Measurements from ENCODE around the gene RABL3.

RABL3 gene

GRCh38 chr3:120646771-120647432 is 95.4 kb downstream of the RABL3 start:
- Histone ChIP-seq H2BK5ac (ENCODE audit: low read depth, low read length, poor library complexity, severe bottlenecking) (no peak overlapping the region), H3K27me3 (ENCODE audit: control insufficient read depth in 1 of 2, insufficient read depth in 1 of 2, low read length in 2 of 2) (no peaks in the 10 kb centered on the region), H4K91ac (ENCODE audit: low read length) (no peak overlapping the region), H2AK5ac (ENCODE audit: low read length, severe bottlenecking) (no peak overlapping the region), H3K4ac (ENCODE audit: low read depth in 1 of 2, low read length in 2 of 2) (no peak overlapping the region), H3K14ac (ENCODE audit: low read length in 2 of 2) (no peak overlapping the region), H3K4me3 (ENCODE audit: insufficient read depth in 1 of 2, low read depth in 1 of 2, low read length in 2 of 2) (no peak overlapping the region), H2AFZ (ENCODE audit: low read depth, low read length) (no peak overlapping the region), H3K27ac (ENCODE audit: low read length, poor library complexity, severe bottlenecking) (no peak overlapping the region), H2BK12ac (ENCODE audit: low read length in 2 of 2) (no peak overlapping the region), H4K8ac (ENCODE audit: low read length) (no peak overlapping the region), H3K4me2 (ENCODE audit: low read length, poor library complexity, severe bottlenecking) (no peak overlapping the region), H3K9me3 (ENCODE audit: control insufficient read depth, low read length) (no peaks in the 10 kb centered on the region), H3K9ac (ENCODE audit: low read length) (no peak overlapping the region), H3K23ac (ENCODE audit: low read length in 2 of 2) (no peak overlapping the region), H3K4me1 (ENCODE audit: control insufficient read depth, insufficient read depth, low read depth, low read length) (peaks cover 3% of the 10 kb centered on the region), H2BK15ac (ENCODE audit: low read depth, poor library complexity, severe bottlenecking) (no peak overlapping the region), H2BK120ac (ENCODE audit: low read depth, low read length) (no peak overlapping the region), H3K79me1 (replicated peaks; ENCODE audit: low read length, poor library complexity, severe bottlenecking) (no peaks in the 10 kb centered on the region), H3K18ac (ENCODE audit: low read depth in 1 of 2, low read length in 2 of 2) (no peak overlapping the region), H3K36me3 (ENCODE audit: control insufficient read depth in 1 of 2, insufficient read depth in 2 of 2, low read depth in 1 of 2, low read length in 2 of 2) (no peaks in the 10 kb centered on the region)
- WGBS: 88% methylated on average over 4 of the region's 5 CpGs
- DNase-seq: no peak

DNA sequence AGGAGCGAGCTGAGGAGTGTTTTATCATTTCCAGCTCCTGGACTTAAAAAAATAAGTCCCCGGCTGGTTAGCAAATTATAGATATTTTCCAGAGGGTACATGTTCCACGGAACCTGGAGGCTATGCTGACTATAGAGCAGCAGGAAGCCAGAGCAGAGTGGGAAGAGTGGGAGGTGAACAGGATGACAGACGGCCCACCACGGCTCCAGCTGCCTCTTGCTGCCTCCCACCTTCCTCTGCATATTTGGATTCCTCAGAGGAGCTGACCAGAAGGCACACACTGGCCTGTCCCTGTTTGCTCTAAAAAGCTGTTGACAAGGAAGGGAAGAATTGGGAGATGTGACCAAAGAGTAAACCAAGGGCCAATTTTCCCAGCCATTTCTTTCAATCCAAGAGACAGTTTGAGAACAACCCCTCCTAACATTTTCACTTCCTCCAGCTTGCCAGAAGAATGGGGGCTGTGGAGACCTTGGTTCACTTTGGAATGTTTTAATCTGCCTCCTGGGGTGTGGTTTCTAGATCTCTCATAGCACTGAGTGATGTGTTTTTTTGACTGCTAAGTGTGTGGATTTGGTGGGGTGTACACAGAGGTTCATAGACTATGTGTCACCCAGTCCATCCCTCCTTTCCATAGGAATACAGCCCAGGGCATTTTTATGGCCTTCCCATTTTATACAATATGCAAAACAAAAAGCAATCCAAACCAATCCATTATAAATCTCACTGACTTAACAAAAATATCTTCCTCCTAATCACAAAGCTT is 97.1 kb downstream of the RABL3 start:
- Histone ChIP-seq H2BK15ac (ENCODE audit: low read depth, poor library complexity, severe bottlenecking) (no peak overlapping the region), H3K23ac (ENCODE audit: low read length in 2 of 2) (no peak overlapping the region), H3K27me3 (ENCODE audit: control insufficient read depth in 1 of 2, insufficient read depth in 1 of 2, low read length in 2 of 2) (no peaks in the 10 kb centered on the region), H3K4me2 (ENCODE audit: low read length, poor library complexity, severe bottlenecking) (no peak overlapping the region), H3K4ac (ENCODE audit: low read depth in 1 of 2, low read length in 2 of 2) (no peak overlapping the region), H2BK5ac (ENCODE audit: low read depth, low read length, poor library complexity, severe bottlenecking) (no peak overlapping the region), H3K36me3 (ENCODE audit: control insufficient read depth in 1 of 2, insufficient read depth in 2 of 2, low read depth in 1 of 2, low read length in 2 of 2) (no peaks in the 10 kb centered on the region), H3K4me1 (ENCODE audit: control insufficient read depth, insufficient read depth, low read depth, low read length) (peaks cover 3% of the 10 kb centered on the region), H3K4me3 (ENCODE audit: insufficient read depth in 1 of 2, low read depth in 1 of 2, low read length in 2 of 2) (no peak overlapping the region), H4K91ac (ENCODE audit: low read length) (no peak overlapping the region), H2AK5ac (ENCODE audit: low read length, severe bottlenecking) (no peak overlapping the region), H3K9me3 (ENCODE audit: control insufficient read depth, low read length) (no peaks in the 10 kb centered on the region), H3K27ac (ENCODE audit: low read length, poor library complexity, severe bottlenecking) (no peak overlapping the region), H3K9ac (ENCODE audit: low read length) (no peak overlapping the region), H3K14ac (ENCODE audit: low read length in 2 of 2) (peak overlapping the region in 1 of 2 experiments; percentile 70), H2BK120ac (ENCODE audit: low read depth, low read length) (no peak overlapping the region), H3K79me1 (replicated peaks; ENCODE audit: low read length, poor library complexity, severe bottlenecking) (no peaks in the 10 kb centered on the region), H4K8ac (ENCODE audit: low read length) (peak overlapping the region; percentile 3), H2BK12ac (ENCODE audit: low read length in 2 of 2) (peak overlapping the region in 1 of 2 experiments; percentile 3), H2AFZ (ENCODE audit: low read depth, low read length) (no peak overlapping the region), H3K18ac (ENCODE audit: low read depth in 1 of 2, low read length in 2 of 2) (no peak overlapping the region)
- WGBS: 77% methylated on average over 3 of the region's 5 CpGs
- no peak for DNase-seq

GRCh38 chr3:120642368-120642948 is 99.9 kb downstream of the RABL3 start:
- peak; percentile 81 for DNase-seq
- Histone ChIP-seq H3K18ac (ENCODE audit: low read depth in 1 of 2, low read length in 2 of 2) (no peak overlapping the region), H4K8ac (ENCODE audit: low read length) (no peak overlapping the region), H2BK5ac (ENCODE audit: low read depth, low read length, poor library complexity, severe bottlenecking) (no peak overlapping the region), H3K9ac (ENCODE audit: low read length) (no peak overlapping the region), H3K14ac (ENCODE audit: low read length in 2 of 2) (no peak overlapping the region), H3K4me3 (ENCODE audit: insufficient read depth in 1 of 2, low read depth in 1 of 2, low read length in 2 of 2) (no peak overlapping the region), H3K9me3 (ENCODE audit: control insufficient read depth, low read length) (no peaks in the 10 kb centered on the region), H3K23ac (ENCODE audit: low read length in 2 of 2) (no peak overlapping the region), H2AK5ac (ENCODE audit: low read length, severe bottlenecking) (no peak overlapping the region), H3K4me1 (ENCODE audit: control insufficient read depth, insufficient read depth, low read depth, low read length) (peaks cover 3% of the 10 kb centered on the region), H2BK12ac (ENCODE audit: low read length in 2 of 2) (no peak overlapping the region), H3K36me3 (ENCODE audit: control insufficient read depth in 1 of 2, insufficient read depth in 2 of 2, low read depth in 1 of 2, low read length in 2 of 2) (no peaks in the 10 kb centered on the region), H4K91ac (ENCODE audit: low read length) (no peak overlapping the region), H3K27me3 (ENCODE audit: control insufficient read depth in 1 of 2, insufficient read depth in 1 of 2, low read length in 2 of 2) (no peaks in the 10 kb centered on the region), H2BK120ac (ENCODE audit: low read depth, low read length) (no peak overlapping the region), H3K4ac (ENCODE audit: low read depth in 1 of 2, low read length in 2 of 2) (no peak overlapping the region), H2BK15ac (ENCODE audit: low read depth, poor library complexity, severe bottlenecking) (no peak overlapping the region), H3K79me1 (replicated peaks; ENCODE audit: low read length, poor library complexity, severe bottlenecking) (no peaks in the 10 kb centered on the region), H3K27ac (ENCODE audit: low read length, poor library complexity, severe bottlenecking) (no peak overlapping the region), H3K4me2 (ENCODE audit: low read length, poor library complexity, severe bottlenecking) (no peak overlapping the region), H2AFZ (ENCODE audit: low read depth, low read length) (no peak overlapping the region)
- WGBS: 44% methylated on average over 4 of the region's 4 CpGs

DNA sequence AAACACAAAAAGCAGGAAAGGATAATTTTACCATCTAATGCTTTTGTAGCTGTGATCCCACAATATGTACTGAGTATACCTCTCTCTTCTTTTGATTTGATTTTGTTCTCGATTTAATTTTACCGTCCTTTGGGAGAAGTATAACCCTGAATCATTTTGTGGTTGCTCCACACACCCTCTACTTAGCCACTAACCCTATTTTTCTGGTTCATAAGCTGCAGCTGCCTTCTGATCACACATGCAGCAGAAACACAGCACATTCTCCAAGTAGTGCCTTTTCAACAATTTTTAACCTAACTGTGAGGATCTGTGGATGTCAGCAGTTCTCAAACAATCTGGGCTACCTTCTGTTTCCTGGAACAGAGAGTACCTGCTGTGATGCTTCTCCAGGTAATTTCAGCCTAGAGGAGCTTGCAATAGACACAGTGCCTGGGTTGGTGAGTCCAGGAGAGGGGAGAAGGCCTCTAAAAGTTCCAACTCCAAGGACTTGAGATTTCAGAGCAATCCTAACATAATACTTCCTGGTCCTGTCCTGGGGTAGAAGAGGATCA is 100.5 kb downstream of the RABL3 start:
- H2BK12ac ChIP-seq (ENCODE audit: low read length in 2 of 2): no peak overlapping the region
- H2AK5ac ChIP-seq (ENCODE audit: low read length, severe bottlenecking): no peak overlapping the region
- no peak overlapping the region for H3K4me2 ChIP-seq (ENCODE audit: low read length, poor library complexity, severe bottlenecking)
- H3K23ac ChIP-seq (ENCODE audit: low read length in 2 of 2): no peak overlapping the region
- no peak overlapping the region for H3K14ac ChIP-seq (ENCODE audit: low read length in 2 of 2)
- no peak overlapping the region for H3K18ac ChIP-seq (ENCODE audit: low read depth in 1 of 2, low read length in 2 of 2)
- H3K4me1 ChIP-seq (ENCODE audit: control insufficient read depth, insufficient read depth, low read depth, low read length): peaks cover 3% of the 10 kb centered on the region
- H3K9me3 ChIP-seq (ENCODE audit: control insufficient read depth, low read length): no peaks in the 10 kb centered on the region
- H4K91ac ChIP-seq (ENCODE audit: low read length): no peak overlapping the region
- no peak overlapping the region for H2BK5ac ChIP-seq (ENCODE audit: low read depth, low read length, poor library complexity, severe bottlenecking)
- H3K79me1 ChIP-seq (replicated peaks; ENCODE audit: low read length, poor library complexity, severe bottlenecking): no peaks in the 10 kb centered on the region
- WGBS: 97% methylated on average over 2 of the region's 2 CpGs
- no peaks in the 10 kb centered on the region for H3K27me3 ChIP-seq (ENCODE audit: control insufficient read depth in 1 of 2, insufficient read depth in 1 of 2, low read length in 2 of 2)
- H3K36me3 ChIP-seq (ENCODE audit: control insufficient read depth in 1 of 2, insufficient read depth in 2 of 2, low read depth in 1 of 2, low read length in 2 of 2): no peaks in the 10 kb centered on the region
- H4K8ac ChIP-seq (ENCODE audit: low read length): no peak overlapping the region
- no peak for DNase-seq
- H2BK120ac ChIP-seq (ENCODE audit: low read depth, low read length): no peak overlapping the region
- no peak overlapping the region for H3K9ac ChIP-seq (ENCODE audit: low read length)
- no peak overlapping the region for H2BK15ac ChIP-seq (ENCODE audit: low read depth, poor library complexity, severe bottlenecking)
- H3K27ac ChIP-seq (ENCODE audit: low read length, poor library complexity, severe bottlenecking): no peak overlapping the region
- H3K4me3 ChIP-seq (ENCODE audit: insufficient read depth in 1 of 2, low read depth in 1 of 2, low read length in 2 of 2): no peak overlapping the region
- H2AFZ ChIP-seq (ENCODE audit: low read depth, low read length): no peak overlapping the region
- H3K4ac ChIP-seq (ENCODE audit: low read depth in 1 of 2, low read length in 2 of 2): peak overlapping the region in 1 of 2 experiments; percentile 25
